ENCODE data around the gene MBNL1.

Gene MBNL1

GRCh38 chr3:152296382-152296781, 27.7 kb downstream of the MBNL1 start:
- no peak for DNase-seq (ENCODE audit: low read depth)
- no peak overlapping the region for H3K4me3 ChIP-seq (ENCODE audit: low read depth, low read length)
- TF ChIP-seq CTCF (IDR thresholded peaks at IDR 0.05; ENCODE audit: low read depth, low read length, missing control alignments): no peak
- in situ Hi-C loops (cut with HindIII; ENCODE audit: low sequenced_read_pairs): no loop called here

GRCh38 chr3:152296971-152297370, 28.2 kb downstream of the MBNL1 start:
- in situ Hi-C loops (cut with HindIII; ENCODE audit: low sequenced_read_pairs): no loop called here
- TF ChIP-seq CTCF (IDR thresholded peaks at IDR 0.05; ENCODE audit: low read depth, low read length, missing control alignments): no peak
- no peak overlapping the region for H3K4me3 ChIP-seq (ENCODE audit: low read depth, low read length)
- DNase-seq (ENCODE audit: low read depth): no peak

GRCh38 chr3:152298393-152299248, 29.9 kb downstream of the MBNL1 start:
- peak overlapping the region; percentile 34 for H3K4me3 ChIP-seq (ENCODE audit: low read depth, low read length)
- peak; percentile 90 for DNase-seq (ENCODE audit: low read depth)
- in situ Hi-C loops (cut with HindIII; ENCODE audit: low sequenced_read_pairs): no loop called here
- no peak for TF ChIP-seq CTCF (IDR thresholded peaks at IDR 0.05; ENCODE audit: low read depth, low read length, missing control alignments)

- TF ChIP-seq CTCF (IDR thresholded peaks at IDR 0.05; ENCODE audit: low read depth, low read length, missing control alignments): no peak
- DNase-seq (ENCODE audit: low read depth): no peak
- in situ Hi-C loops (cut with HindIII; ENCODE audit: low sequenced_read_pairs): no loop called here
- H3K4me3 ChIP-seq (ENCODE audit: low read depth, low read length): peak overlapping the region; percentile 34
Measured at GRCh38 chr3:152299249-152299976, 30.7 kb downstream of the MBNL1 start.

GRCh38 chr3:152300029-152300731, 31.5 kb downstream of the MBNL1 start:
- H3K4me3 ChIP-seq (ENCODE audit: low read depth, low read length): peak overlapping the region; percentile 0
- in situ Hi-C loops (cut with HindIII; ENCODE audit: low sequenced_read_pairs): no loop called here
- no peak for DNase-seq (ENCODE audit: low read depth)
- TF ChIP-seq CTCF (IDR thresholded peaks at IDR 0.05; ENCODE audit: low read depth, low read length, missing control alignments): no peak

- no peak for TF ChIP-seq CTCF (IDR thresholded peaks at IDR 0.05; ENCODE audit: low read depth, low read length, missing control alignments)
- DNase-seq (ENCODE audit: low read depth): no peak
- H3K4me3 ChIP-seq (ENCODE audit: low read depth, low read length): no peak overlapping the region
- in situ Hi-C loops (cut with HindIII; ENCODE audit: low sequenced_read_pairs): no loop called here
Measured at GRCh38 chr3:152301745-152302181, 33.0 kb downstream of the MBNL1 start.
